GM12873 (cell line): ENCODE data around the gene MED16.

ENCODE experiments used
- CTCF ChIP-seq: IDR thresholded peaks from 2 replicates; pipeline ENCODE4 v1.5.1; 2012; ENCODE audit warnings: low read depth, mild to moderate bottlenecking, moderate library complexity, low read length, control low read depth; ENCODE audit not compliant: insufficient read depth; ENCODE audit errors: missing control alignments

MED16 gene

GRCh38 chr19:823565-824121, 69.3 kb downstream of the MED16 start:
- TF ChIP-seq CTCF: no peak

GRCh38 chr19:821825-822503, 71.0 kb downstream of the MED16 start, which contains the start of gene PLPPR3:
Gene PLPPR3, minus strand, starts transcription at chr19:821955. Its CDS starts 396 bp downstream, at chr19:821559.
- no peak for TF ChIP-seq CTCF

GRCh38 chr19:821231-821824, 71.7 kb downstream of the MED16 start:
- TF ChIP-seq CTCF: no peak
